ENCODE measurements around the gene SLC6A3. TPM values are rescaled to one million over a fixed set of nuclear protein-coding genes. Genes with fewer than 3 reads are reported as not detected.

SLC6A3 gene
- total and polyA plus RNA-seq, 2 donors (not counting 3 experiments of a cell fraction or from before 2014, with no cell fraction given), result not detected

- FAIRE-seq (no peak), DNase-seq (ENCODE audit: low read depth, low spot score) (no peak)
- Histone ChIP-seq H3K36me3 (ENCODE audit: control insufficient read depth in 2 of 2, extremely low read depth in 1 of 2, insufficient read depth in 2 of 2, low read length in 2 of 2) (peaks cover 2 to 12% of the 10 kb centered on the region in 2 experiments), H3K4me2 (ENCODE audit: insufficient read depth, low read length) (no peak overlapping the region), H3K27ac (ENCODE audit: insufficient read depth, low read depth, low read length) (no peak overlapping the region), H3K4me1 (ENCODE audit: control insufficient read depth, extremely low read depth, insufficient read depth, low read length) (no peaks in the 10 kb centered on the region), H3K9me3 (replicated peaks; ENCODE audit: control insufficient read depth, insufficient read depth, low read length) (no peaks in the 10 kb centered on the region), H3K9ac (replicated peaks; ENCODE audit: extremely low read depth, insufficient read depth, low read length) (no peak overlapping the region), H3K4me3 (replicated peaks in 1 of 3; ENCODE audit: insufficient read depth in 1 of 3, low read depth in 1 of 3, low read length in 3 of 3) (no peak overlapping the region), H3K27me3 (ENCODE audit: control insufficient read depth in 2 of 2, insufficient read depth in 2 of 2, low read length in 2 of 2) (no peaks in the 10 kb centered on the region), H3K79me2 (ENCODE audit: control insufficient read depth, insufficient read depth, low read length) (no peaks in the 10 kb centered on the region), H4K20me1 (replicated peaks; ENCODE audit: control insufficient read depth, extremely low read depth, insufficient read depth, low read length) (no peaks in the 10 kb centered on the region), H3K9me1 (replicated peaks; ENCODE audit: control insufficient read depth, extremely low read depth, insufficient read depth, low read length) (no peaks in the 10 kb centered on the region), H2AFZ (ENCODE audit: low read depth, low read length) (no peak overlapping the region)
- TF ChIP-seq MAX (IDR thresholded peaks at IDR 0.05; ENCODE audit: insufficient read depth, insufficient read length) (no peak), CTCF (IDR thresholded peaks at IDR 0.05; ENCODE audit: extremely low read depth in 1 of 2, insufficient read depth in 1 of 2, low read depth in 1 of 2, low read length in 2 of 2) (no peak), GATA2 (IDR thresholded peaks at IDR 0.05; ENCODE audit: insufficient read depth, insufficient read length, low read depth, low read length) (no peak), FOS (IDR thresholded peaks at IDR 0.05; ENCODE audit: borderline replicate concordance, insufficient read depth, low read length) (no peak), EZH2 (IDR thresholded peaks at IDR 0.05; ENCODE audit: borderline replicate concordance, low read depth, low read length, severe bottlenecking) (no peak), POLR2AphosphoS5 (IDR thresholded peaks at IDR 0.05; ENCODE audit: insufficient read depth, low read depth, low read length) (no peak), POLR2A (IDR thresholded peaks at IDR 0.05; ENCODE audit: low read depth, low read length) (no peak), JUN (IDR thresholded peaks at IDR 0.05; ENCODE audit: borderline replicate concordance, insufficient read depth, insufficient read length, low read depth) (no peak), MYC (IDR thresholded peaks at IDR 0.05; ENCODE audit: low read depth, low read length) (no peak)
- POLR2A ChIA-PET, result no interaction called here
- BruUV-seq (replicated peaks), result no TSS peak
- dilution Hi-C loops (cut with MboI; ENCODE audit: extremely low pct_ligation_motif_present, low sequenced_read_pairs), result no loop called here
- intact Hi-C loops (cut with micrococcal nuclease), result no loop called here
- CTCF ChIA-PET, result interaction anchor here (0.5 to 1.4 kb wide), 5 partner anchors 10 to 259 kb away, joined by 3 to 5 read pairs (median 4); no protein-coding TSS in a partner anchor
Observed at GRCh38 chr5:1467341-1468246, 22.4 kb upstream of the SLC6A3 start.
